Stimulated activated naive B cell treated with anti-CD40 and anti-IgM and Interleukin-4, amounts not matched to agents 10 μg/mL and 1 μg/mL and 100 μg/mL, for 72 hours (primary cell): ENCODE measurements around the gene ABTB2.

ENCODE experiments used
- ATAC-seq, 2 donors: fragments of 150-1000 bp; cut with Tn5 transposase; replicated peaks; 2 replicates each; pipeline ENCODE4 v1.10.0; 2021; ENCODE audit warnings: moderate library complexity in 1 of 2
- DNase-seq: peaks from one replicate; pipeline ENCODE4 v3.0.0; 2021
- H3K27ac Mint-ChIP-seq: one replicate; pipeline ENCODE4 v1.8.0; 2022; ENCODE audit warnings: mild to moderate bottlenecking, mixed read lengths
- H3K27me3 Mint-ChIP-seq, 2 donors: one replicate each; pipeline ENCODE4 v1.8.0; 2022; ENCODE audit warnings: mixed read lengths in 2 of 2
- H3K36me3 Mint-ChIP-seq, 2 donors: one replicate each; pipeline ENCODE4 v1.8.0; 2022; ENCODE audit warnings: mixed read lengths in 2 of 2, mild to moderate bottlenecking in 1 of 2
- H3K4me1 Mint-ChIP-seq, 2 donors: one replicate each; pipeline ENCODE4 v1.8.0; 2022; ENCODE audit warnings: mixed read lengths in 2 of 2, mild to moderate bottlenecking in 1 of 2
- H3K4me3 Mint-ChIP-seq, 2 donors: one replicate each; pipeline ENCODE4 v1.8.0; 2022; ENCODE audit warnings: mild to moderate bottlenecking in 2 of 2, mixed read lengths in 2 of 2, moderate library complexity in 1 of 2
- H3K9me3 Mint-ChIP-seq, 2 donors: one replicate each; pipeline ENCODE4 v1.8.0; 2022; ENCODE audit warnings: mixed read lengths in 2 of 2, mild to moderate bottlenecking in 1 of 2

Gene ABTB2

GRCh38 chr11:34192481-34193401, 165.1 kb downstream of the ABTB2 start:
- no peak for ATAC-seq
- no peaks in the 10 kb centered on the region for H3K9me3 Mint-ChIP-seq
- no peaks in the 10 kb centered on the region for H3K27me3 Mint-ChIP-seq
- no peak overlapping the region for H3K4me3 Mint-ChIP-seq
- H3K36me3 Mint-ChIP-seq: peaks cover 35 to 57% of the 10 kb centered on the region in 2 donors
- peaks cover 4 to 11% of the 10 kb centered on the region in 2 donors for H3K4me1 Mint-ChIP-seq
- peak overlapping the region; percentile 14 for H3K27ac Mint-ChIP-seq
- DNase-seq: no peak

- no peak for ATAC-seq
- no peak for DNase-seq
- H3K4me1 Mint-ChIP-seq: peaks cover 2 to 11% of the 10 kb centered on the region in 2 donors
- H3K36me3 Mint-ChIP-seq: peaks cover 26 to 58% of the 10 kb centered on the region in 2 donors
- no peaks in the 10 kb centered on the region for H3K9me3 Mint-ChIP-seq
- peak overlapping the region; percentile 67 for H3K27ac Mint-ChIP-seq
- no peaks in the 10 kb centered on the region for H3K27me3 Mint-ChIP-seq
- no peak overlapping the region for H3K4me3 Mint-ChIP-seq
Observed at GRCh38 chr11:34191578-34191977, 166.2 kb downstream of the ABTB2 start.

- ATAC-seq (peak in 1 of 2 donors; percentile 42), DNase-seq (no peak)
- Mint-ChIP-seq H3K36me3 (peaks cover 22 to 53% of the 10 kb centered on the region in 2 donors), H3K27me3 (no peaks in the 10 kb centered on the region), H3K9me3 (no peaks in the 10 kb centered on the region), H3K27ac (no peak overlapping the region), H3K4me1 (peaks cover 3 to 14% of the 10 kb centered on the region in 2 donors), H3K4me3 (no peak overlapping the region)
Observed at GRCh38 chr11:34190192-34191139, 167.3 kb downstream of the ABTB2 start.

- ATAC-seq (no peak), DNase-seq (no peak)
- Mint-ChIP-seq H3K4me1 (peaks cover 10 to 20% of the 10 kb centered on the region in 2 donors), H3K4me3 (no peak overlapping the region), H3K9me3 (no peaks in the 10 kb centered on the region), H3K27ac (no peak overlapping the region), H3K36me3 (peaks cover 24 to 54% of the 10 kb centered on the region in 2 donors), H3K27me3 (no peaks in the 10 kb centered on the region)
Observed at GRCh38 chr11:34189191-34189590, 168.6 kb downstream of the ABTB2 start.

GRCh38 chr11:34188181-34188580, 169.6 kb downstream of the ABTB2 start:
- Mint-ChIP-seq H3K4me3 (no peak overlapping the region), H3K27ac (peak overlapping the region; percentile 27), H3K4me1 (peaks cover 13 to 28% of the 10 kb centered on the region in 2 donors), H3K36me3 (peaks cover 23 to 53% of the 10 kb centered on the region in 2 donors), H3K27me3 (no peaks in the 10 kb centered on the region), H3K9me3 (no peaks in the 10 kb centered on the region)
- ATAC-seq: no peak
- no peak for DNase-seq

GRCh38 chr11:34185926-34186841, 171.6 kb downstream of the ABTB2 start:
- Mint-ChIP-seq H3K27me3 (no peaks in the 10 kb centered on the region), H3K27ac (no peak overlapping the region), H3K9me3 (no peaks in the 10 kb centered on the region), H3K36me3 (peaks cover 20 to 53% of the 10 kb centered on the region in 2 donors), H3K4me1 (peaks cover 27 to 41% of the 10 kb centered on the region in 2 donors), H3K4me3 (no peak overlapping the region)
- ATAC-seq: no peak
- no peak for DNase-seq

- Mint-ChIP-seq H3K27ac (no peak overlapping the region), H3K4me3 (no peak overlapping the region), H3K27me3 (no peaks in the 10 kb centered on the region), H3K4me1 (peaks cover 35 to 55% of the 10 kb centered on the region in 2 donors), H3K36me3 (peaks cover 19 to 47% of the 10 kb centered on the region in 2 donors), H3K9me3 (no peaks in the 10 kb centered on the region)
- no peak for ATAC-seq
- no peak for DNase-seq
Observed at GRCh38 chr11:34184505-34185015, 173.2 kb downstream of the ABTB2 start.

- H3K27me3 Mint-ChIP-seq: no peaks in the 10 kb centered on the region
- H3K27ac Mint-ChIP-seq: peak overlapping the region; percentile 63
- H3K4me1 Mint-ChIP-seq: peaks cover 35 to 60% of the 10 kb centered on the region in 2 donors
- H3K36me3 Mint-ChIP-seq: peaks cover 19 to 44% of the 10 kb centered on the region in 2 donors
- H3K4me3 Mint-ChIP-seq: no peak overlapping the region
- DNase-seq (no peak), ATAC-seq (no peak)
- no peaks in the 10 kb centered on the region for H3K9me3 Mint-ChIP-seq
Observed at GRCh38 chr11:34183848-34184391, 173.9 kb downstream of the ABTB2 start.

- H3K27ac Mint-ChIP-seq: peak overlapping the region; percentile 84
- H3K4me1 Mint-ChIP-seq: peaks cover 39 to 66% of the 10 kb centered on the region in 2 donors
- H3K4me3 Mint-ChIP-seq: peak overlapping the region in 1 of 2 donors; percentile 35
- DNase-seq: no peak
- H3K9me3 Mint-ChIP-seq: no peaks in the 10 kb centered on the region
- peak; percentile 35 to 46 for ATAC-seq
- no peaks in the 10 kb centered on the region for H3K27me3 Mint-ChIP-seq
- H3K36me3 Mint-ChIP-seq: peaks cover 19 to 43% of the 10 kb centered on the region in 2 donors
Observed at GRCh38 chr11:34182921-34183685, 174.7 kb downstream of the ABTB2 start.

GRCh38 chr11:34182425-34182824, 175.4 kb downstream of the ABTB2 start:
- DNase-seq: peak; percentile 18
- Mint-ChIP-seq H3K27ac (peak overlapping the region; percentile 84), H3K4me1 (peaks cover 43 to 71% of the 10 kb centered on the region in 2 donors), H3K4me3 (peak overlapping the region in 1 of 2 donors; percentile 35), H3K27me3 (no peaks in the 10 kb centered on the region), H3K36me3 (peaks cover 19 to 45% of the 10 kb centered on the region in 2 donors), H3K9me3 (no peaks in the 10 kb centered on the region)
- ATAC-seq: peak; percentile 69 to 70

GRCh38 chr11:34181856-34182405, 175.9 kb downstream of the ABTB2 start:
- H3K36me3 Mint-ChIP-seq: peaks cover 19 to 40% of the 10 kb centered on the region in 2 donors
- peak overlapping the region; percentile 84 for H3K27ac Mint-ChIP-seq
- DNase-seq (no peak), ATAC-seq (no peak)
- no peak overlapping the region for H3K4me3 Mint-ChIP-seq
- H3K9me3 Mint-ChIP-seq: no peaks in the 10 kb centered on the region
- peaks cover 43 to 71% of the 10 kb centered on the region in 2 donors for H3K4me1 Mint-ChIP-seq
- no peaks in the 10 kb centered on the region for H3K27me3 Mint-ChIP-seq

GRCh38 chr11:34181251-34181650, 176.6 kb downstream of the ABTB2 start:
- H3K27ac Mint-ChIP-seq: no peak overlapping the region
- no peak overlapping the region for H3K4me3 Mint-ChIP-seq
- DNase-seq (no peak), ATAC-seq (no peak)
- no peaks in the 10 kb centered on the region for H3K9me3 Mint-ChIP-seq
- peaks cover 19 to 40% of the 10 kb centered on the region in 2 donors for H3K36me3 Mint-ChIP-seq
- H3K27me3 Mint-ChIP-seq: no peaks in the 10 kb centered on the region
- peaks cover 47 to 76% of the 10 kb centered on the region in 2 donors for H3K4me1 Mint-ChIP-seq
